OCI-LY7 (cell line): ENCODE data around the gene ATXN1. TPM values are rescaled to one million over a fixed set of nuclear protein-coding genes. Genes with fewer than 3 reads are reported as not detected.

Source experiments
- BruUV-seq: library from RNA; stranded (reverse); fragments of 400-500 nt; replicated peaks from 2 replicates; lab custom pipeline; 2021; lab: Mats Ljungman, UMichigan
- CTCF ChIA-PET: fragments of 300-600 bp; sonication (Branson Sonifier 250); formaldehyde crosslinking; loops from one replicate; lab custom pipeline; 2022; ENCODE audit warnings: antibody characterized with exemption; ENCODE audit not compliant: unreplicated experiment; lab: Charles Lee
- POLR2A ChIA-PET: fragments of 300-600 bp; sonication (Branson Sonifier 250); formaldehyde crosslinking; loops from one replicate; lab custom pipeline; 2022; ENCODE audit warnings: antibody characterized with exemption; lab: Charles Lee
- DNase-seq: peaks from one replicate; pipeline ENCODE4 v3.0.0-alpha.2; 2015; ENCODE audit warnings: low spot score
- H2AFZ ChIP-seq: fragments of 200-600 bp; sonication (generic), shearing (Covaris generic); 2 replicates; pipeline ENCODE4 v1.6.1; 2014; ENCODE audit warnings: mild to moderate bottlenecking, antibody characterized with exemption, low read length, moderate library complexity
- H3K27ac ChIP-seq: fragments of 200-600 bp; sonication (generic); 2 replicates; pipeline ENCODE4 v1.5.1; 2014; ENCODE audit warnings: mixed run types, low read depth, mild to moderate bottlenecking, moderate library complexity, low read length, inconsistent platforms; ENCODE audit not compliant: poor library complexity, severe bottlenecking
- H3K36me3 ChIP-seq: fragments of 200-600 bp; sonication (generic); 2 replicates; pipeline ENCODE4 v1.6.1; 2014; ENCODE audit warnings: mild to moderate bottlenecking, antibody characterized with exemption, low read length, moderate library complexity, mixed read lengths; ENCODE audit not compliant: insufficient read depth
- H3K4me1 ChIP-seq: fragments of 200-600 bp; sonication (generic); 2 replicates; pipeline ENCODE4 v1.5.1; 2014; ENCODE audit warnings: mild to moderate bottlenecking, low read length; ENCODE audit not compliant: insufficient read depth, poor library complexity, severe bottlenecking
- H3K4me2 ChIP-seq: fragments of 200-600 bp; sonication (generic); 2 replicates; pipeline ENCODE4 v1.6.1; 2014; ENCODE audit warnings: mild to moderate bottlenecking, low read length
- H3K4me3 ChIP-seq: fragments of 200-600 bp; sonication (generic); 2 replicates; pipeline ENCODE4 v1.5.1; 2014; ENCODE audit warnings: mild to moderate bottlenecking, low read depth, low read length; ENCODE audit not compliant: poor library complexity, severe bottlenecking
- H3K79me2 ChIP-seq: fragments of 200-600 bp; sonication (generic); 2 replicates; pipeline ENCODE4 v1.6.1; 2016; ENCODE audit warnings: low read depth, mild to moderate bottlenecking, low read length, moderate library complexity, mixed read lengths; ENCODE audit not compliant: insufficient read depth
- H3K9me2 ChIP-seq: fragments of 200-600 bp; sonication (generic); 2 replicates; pipeline ENCODE4 v1.6.1; 2016; ENCODE audit warnings: mild to moderate bottlenecking, low read length, mixed read lengths; ENCODE audit not compliant: insufficient read depth
- H3K9me3 ChIP-seq: fragments of 200-600 bp; sonication (generic); 2 replicates; pipeline ENCODE4 v1.6.1; 2014; ENCODE audit warnings: mild to moderate bottlenecking, mixed run types, low read length, mixed read lengths
- H4K20me1 ChIP-seq: fragments of 200-600 bp; sonication (generic); 2 replicates; pipeline ENCODE4 v1.6.1; 2014; ENCODE audit warnings: mild to moderate bottlenecking, antibody characterized with exemption, low read length, moderate library complexity, mixed read lengths; ENCODE audit not compliant: insufficient read depth
- CTCF ChIP-seq: fragments of 200-600 bp; sonication (generic); conservative IDR thresholded peaks from 2 replicates; pipeline ENCODE4 v1.5.1; 2014; ENCODE audit warnings: mild to moderate bottlenecking, antibody characterized with exemption, low read length, moderate library complexity, mixed read lengths
- EZH2phosphoT487 ChIP-seq: fragments of 200-600 bp; sonication (generic); IDR thresholded peaks from 2 replicates; pipeline ENCODE4 v1.6.1; 2018; ENCODE audit warnings: low read depth, borderline replicate concordance, mild to moderate bottlenecking, mixed run types, antibody characterized with exemption, low read length, moderate library complexity, mixed read lengths
- intact Hi-C: fragments of 100-400 bp; cut with micrococcal nuclease; formaldehyde crosslinking; loops from one replicate; pipeline ENCODE4 v1.10.0; 2022; ENCODE audit not compliant: unreplicated experiment
- total RNA-seq, 2 experiments: library from RNA; depleted of rRNA in 1 of 2; stranded (reverse); fragments of >200 nt in 1 of 2; shearing (Covaris generic) in 1 of 2; gene quantifications; 2 replicates each; pipeline ENCODE4 v1.2.3, GENCODE V29; 2014 to 2022

ATXN1 gene
- total RNA-seq, 2 experiments from 2014 or later: not detected

DNA sequence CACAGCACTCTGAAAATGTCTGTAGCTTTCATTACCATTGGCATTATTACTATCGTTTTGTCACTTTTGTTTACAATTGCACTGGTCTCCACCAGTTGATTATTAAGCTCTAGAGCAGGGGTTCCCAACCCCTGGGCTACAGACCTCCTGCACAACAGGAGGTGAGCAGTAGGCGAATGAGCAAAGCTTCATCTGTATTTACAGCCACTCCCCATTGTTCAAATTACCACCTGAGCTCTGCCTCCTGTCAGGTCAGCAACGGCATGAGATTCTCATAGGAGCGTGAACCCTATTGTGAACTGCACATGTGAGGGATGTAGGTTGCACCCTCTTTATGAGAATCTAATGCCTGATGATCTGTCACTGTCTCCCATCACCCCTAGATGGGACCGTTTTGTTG is 126.4 kb downstream of the ATXN1 start:
- no peak overlapping the region for H2AFZ ChIP-seq
- H4K20me1 ChIP-seq: no peaks in the 10 kb centered on the region
- no peaks in the 10 kb centered on the region for H3K79me2 ChIP-seq
- ChIA-PET POLR2A (interaction anchor here (1.1 to 2.4 kb wide), 3 partner anchors 11 to 15 kb away, joined by 3 to 10 read pairs (median 7); no protein-coding TSS in a partner anchor), CTCF (no interaction called here)
- H3K4me3 ChIP-seq: no peak overlapping the region
- no peak overlapping the region for H3K4me2 ChIP-seq
- no peaks in the 10 kb centered on the region for H3K9me3 ChIP-seq
- intact Hi-C loops: no loop called here
- no peak for DNase-seq
- H3K27ac ChIP-seq: no peak overlapping the region
- no peaks in the 10 kb centered on the region for H3K9me2 ChIP-seq
- H3K4me1 ChIP-seq: no peaks in the 10 kb centered on the region
- no peaks in the 10 kb centered on the region for H3K36me3 ChIP-seq
- no TSS peak for BruUV-seq
- TF ChIP-seq CTCF (no peak), EZH2phosphoT487 (no peak)

DNA sequence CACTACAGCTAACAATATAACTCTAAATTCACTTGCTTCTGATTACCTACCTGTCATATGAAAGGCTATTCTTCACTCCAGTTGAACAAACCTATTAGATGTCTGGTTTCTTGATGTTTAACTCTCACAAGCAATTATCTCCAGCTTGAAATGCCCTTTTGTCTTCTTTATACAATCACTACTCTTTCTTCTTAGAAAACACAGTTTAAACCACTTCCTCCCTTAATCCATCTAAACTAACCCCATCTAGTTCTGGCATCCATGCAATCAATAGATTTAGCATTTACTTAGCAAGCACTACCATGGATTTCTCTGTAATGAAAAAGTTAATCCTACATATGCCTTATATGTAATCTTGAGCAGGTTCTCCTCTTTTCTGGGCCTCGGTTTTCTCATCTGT is 127.3 kb downstream of the ATXN1 start:
- no peak overlapping the region for H3K4me2 ChIP-seq
- H3K36me3 ChIP-seq: no peaks in the 10 kb centered on the region
- H2AFZ ChIP-seq: no peak overlapping the region
- intact Hi-C loops: no loop called here
- DNase-seq: no peak
- no peak overlapping the region for H3K4me3 ChIP-seq
- no peaks in the 10 kb centered on the region for H3K4me1 ChIP-seq
- no TSS peak for BruUV-seq
- TF ChIP-seq CTCF (no peak), EZH2phosphoT487 (no peak)
- no peaks in the 10 kb centered on the region for H3K9me2 ChIP-seq
- CTCF ChIA-PET: no interaction called here
- no peaks in the 10 kb centered on the region for H3K9me3 ChIP-seq
- H4K20me1 ChIP-seq: no peaks in the 10 kb centered on the region
- POLR2A ChIA-PET: interaction anchor here (2.4 kb wide), 1 partner anchor 12 kb away, joined by 10 read pairs; no protein-coding TSS in a partner anchor
- no peaks in the 10 kb centered on the region for H3K79me2 ChIP-seq
- no peak overlapping the region for H3K27ac ChIP-seq

DNA sequence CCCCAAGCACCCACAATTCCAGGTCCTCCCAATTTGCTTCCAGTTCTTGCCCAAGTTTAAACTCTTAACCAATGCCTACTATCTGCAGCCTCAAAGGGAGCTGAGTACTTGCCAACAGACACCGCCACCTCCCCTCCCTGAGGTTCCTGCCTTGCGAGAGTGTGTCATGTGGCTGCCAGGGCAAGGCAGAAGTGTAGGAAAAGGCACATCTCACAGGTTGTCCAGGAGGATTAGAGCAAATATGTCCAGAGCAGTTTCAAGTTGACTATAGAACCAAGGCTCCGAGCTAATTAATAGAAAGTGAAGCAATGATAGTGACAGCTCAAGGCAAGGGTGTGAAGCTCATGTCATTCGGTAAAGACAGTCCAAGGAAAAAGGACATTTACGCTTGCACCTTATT is 127.8 kb downstream of the ATXN1 start:
- no peaks in the 10 kb centered on the region for H3K9me2 ChIP-seq
- no peak overlapping the region for H3K27ac ChIP-seq
- H3K4me3 ChIP-seq: no peak overlapping the region
- no peak overlapping the region for H2AFZ ChIP-seq
- H4K20me1 ChIP-seq: no peaks in the 10 kb centered on the region
- no peaks in the 10 kb centered on the region for H3K36me3 ChIP-seq
- intact Hi-C loops: no loop called here
- no peaks in the 10 kb centered on the region for H3K9me3 ChIP-seq
- H3K79me2 ChIP-seq: no peaks in the 10 kb centered on the region
- TF ChIP-seq CTCF (no peak), EZH2phosphoT487 (no peak)
- no peak for DNase-seq
- ChIA-PET POLR2A (no interaction called here), CTCF (no interaction called here)
- BruUV-seq: no TSS peak
- no peaks in the 10 kb centered on the region for H3K4me1 ChIP-seq
- H3K4me2 ChIP-seq: no peak overlapping the region
